WTC11 (cell line): Measurements from ENCODE around the gene SRMS.

Experiments used
- CBFB ChIP-seq: sonication (generic); formaldehyde crosslinking; IDR thresholded peaks from 2 replicates; pipeline ENCODE4 v1.8.1; 2022; ENCODE audit warnings: mild to moderate bottlenecking, low read depth, missing genetic modification reagents
- CTCF ChIP-seq: fragments of 200-600 bp; IDR thresholded peaks from 2 replicates; pipeline ENCODE4 v1.8.0; 2022; ENCODE audit warnings: antibody characterized with exemption

DNA sequence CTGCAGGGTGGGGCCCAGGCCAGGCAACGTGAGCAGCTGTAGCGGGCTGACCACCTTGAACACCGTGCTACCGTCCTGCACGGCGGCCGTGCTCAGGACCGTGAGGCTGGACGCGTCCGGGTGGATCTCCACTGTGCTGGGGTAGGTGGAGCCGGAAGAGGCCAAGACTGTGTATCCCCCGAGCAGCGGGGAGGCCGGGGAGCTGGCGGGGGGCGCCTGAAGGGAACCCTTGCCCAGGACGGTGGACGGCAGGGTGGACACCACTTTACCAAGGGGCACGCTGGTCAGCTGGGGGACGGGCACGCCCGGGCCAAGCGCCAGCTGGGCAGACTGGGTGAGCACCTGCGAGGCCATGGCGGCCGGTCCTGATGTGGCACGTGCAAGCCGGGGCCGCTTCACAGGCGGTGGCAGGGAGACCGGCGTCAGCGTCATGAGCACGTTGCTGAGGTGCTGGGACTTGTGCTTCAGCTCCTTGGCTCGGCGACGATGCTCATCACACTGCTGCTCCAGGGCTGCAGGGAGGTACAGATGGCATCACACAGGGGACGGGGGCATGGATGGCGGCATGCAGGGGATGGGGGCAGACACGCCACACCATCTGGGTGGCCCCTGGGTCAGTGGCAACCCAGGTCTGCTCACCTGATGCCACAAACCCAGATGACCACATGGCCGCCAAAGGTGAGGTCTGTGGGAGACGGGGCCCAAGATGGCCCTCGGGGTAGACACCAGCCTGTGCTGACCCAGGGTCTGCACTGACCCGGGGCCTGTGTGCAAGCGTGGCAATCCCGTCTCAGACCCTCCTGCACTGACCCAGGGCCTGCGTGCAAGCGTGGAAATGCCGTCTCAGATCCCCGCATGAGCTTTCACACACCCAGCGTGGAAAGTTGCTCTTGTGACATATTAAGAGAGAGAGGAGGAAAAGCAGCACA, 42.9 kb upstream of the SRMS start:
- TF ChIP-seq CTCF (no peak), CBFB (CRISPR knock-in tag) (no peak)
